T-cell (primary cell): ENCODE results near the gene ITPK1. TPM values are rescaled to one million over a fixed set of nuclear protein-coding genes. Genes with fewer than 3 reads are reported as not detected.

Experiments used
- ATAC-seq, 4 experiments: fragments of 200-7000 bp in 3 of 4; fragments of 150-1000 bp in 1 of 4; cut with Tn5 transposase; replicated peaks in 1 of 4; 1 replicate in 3 of 4; 2 replicates in 1 of 4; pipeline ENCODE4 v1.10.0; 2021; ENCODE audit warnings: moderate library complexity in 3 of 4, mild to moderate bottlenecking in 2 of 4, moderate number of reproducible peaks in 1 of 4
- CTCF ChIA-PET, 2 donors: fragments of 300-600 bp; sonication (Branson Sonifier 250); formaldehyde crosslinking; loops; one replicate each; lab custom pipeline; 2022; ENCODE audit warnings: antibody characterized with exemption in 2 of 2; lab: Charles Lee
- POLR2A ChIA-PET, 2 donors: fragments of 300-600 bp; sonication (Branson Sonifier 250); formaldehyde crosslinking; loops; one replicate each; lab custom pipeline; 2022; ENCODE audit warnings: antibody characterized with exemption in 2 of 2; lab: Charles Lee
- DNase-seq, 35 experiments: peaks; one replicate each; pipeline versions ENCODE4 v3.0.0 to v3.0.0-alpha.2; 2013 to 2023
- H3K27ac ChIP-seq: one replicate; pipeline ENCODE4 v1.5.1; 2013; ENCODE audit warnings: low read length
- H3K27me3 ChIP-seq, 2 experiments: replicated peaks in 1 of 2; 1 replicate in 1 of 2; 2 replicates in 1 of 2; pipeline versions ENCODE4 v1.6.1 to v1.7.0; 2013; ENCODE audit warnings: low read length in 1 of 2, mixed read lengths in 1 of 2; ENCODE audit not compliant: control insufficient read depth in 2 of 2, insufficient read depth in 2 of 2; ENCODE audit errors: extremely low read depth in 1 of 2
- H3K36me3 ChIP-seq, 2 donors: 1 replicate in 1 of 2; 2 replicates in 1 of 2; pipeline versions ENCODE4 v1.6.1 to v1.7.0; 2013; ENCODE audit warnings: low read length in 1 of 2; ENCODE audit not compliant: control insufficient read depth in 2 of 2, insufficient read depth in 1 of 2; ENCODE audit errors: extremely low read depth in 1 of 2
- H3K4me1 ChIP-seq, 2 experiments: 1 replicate in 1 of 2; 2 replicates in 1 of 2; pipeline versions ENCODE4 v1.6.1 to v1.7.0; 2013; ENCODE audit warnings: low read length in 2 of 2, mixed read lengths in 1 of 2; ENCODE audit not compliant: insufficient read depth in 2 of 2, control insufficient read depth in 1 of 2; ENCODE audit errors: extremely low read depth in 1 of 2
- H3K4me3 ChIP-seq, 2 donors: 1 replicate in 1 of 2; 2 replicates in 1 of 2; pipeline versions ENCODE4 v1.5.1 to v1.7.0; 2013; ENCODE audit warnings: mild to moderate bottlenecking in 2 of 2, low read length in 1 of 2, moderate library complexity in 1 of 2; ENCODE audit not compliant: control insufficient read depth in 1 of 2; ENCODE audit errors: extremely low read depth in 1 of 2
- H3K9me3 ChIP-seq: 2 replicates; pipeline ENCODE4 v1.7.0; 2013
- H3K27ac Mint-ChIP-seq, 2 donors: one replicate each; pipeline ENCODE4 v1.8.0; 2020 to 2021; ENCODE audit warnings: mild to moderate bottlenecking in 2 of 2, mixed read lengths in 2 of 2
- H3K27me3 Mint-ChIP-seq, 2 donors: one replicate each; pipeline ENCODE4 v1.8.0; 2021 to 2022; ENCODE audit warnings: mixed read lengths in 2 of 2
- H3K36me3 Mint-ChIP-seq: one replicate; pipeline ENCODE4 v1.8.0; 2021; ENCODE audit warnings: mixed read lengths
- H3K4me1 Mint-ChIP-seq, 3 donors: one replicate each; pipeline ENCODE4 v1.8.0; 2020 to 2022; ENCODE audit warnings: mixed read lengths in 3 of 3, mild to moderate bottlenecking in 1 of 3
- H3K4me3 Mint-ChIP-seq, 3 donors: one replicate each; pipeline ENCODE4 v1.8.0; 2020 to 2022; ENCODE audit warnings: mild to moderate bottlenecking in 3 of 3, mixed read lengths in 3 of 3, moderate library complexity in 3 of 3
- H3K9me3 Mint-ChIP-seq, 3 donors: one replicate each; pipeline ENCODE4 v1.8.0; 2020 to 2022; ENCODE audit warnings: mixed read lengths in 3 of 3
- WGBS: methylation state at CpG from one replicate; pipeline ENCODE4 v1.1.5; 2013; ENCODE audit warnings: missing lambda C conversion rate; ENCODE audit not compliant: insufficient coverage; 5-methylcytosine and 5-hydroxymethylcytosine counted together
- total RNA-seq, 35 experiments: library from RNA in 6 of 35; stranded (reverse) in 6 of 35; fragments of 120-200 nt in 1 of 35; gene quantifications; one replicate each; pipeline versions ENCODE4 v1.2.1 to v1.2.4 and lab custom pipeline; 2013 to 2026

Gene ITPK1
- total RNA-seq, 5 donors from 2014 or later (not counting 1 experiment from before 2014, with no cell fraction given): 28.0 to 43.0 (median 39.5) TPM

GRCh38 chr14:93156693-93157369, 41.1 kb upstream of the ITPK1 start:
- no peak for DNase-seq
- Histone ChIP-seq H3K9me3 (no peaks in the 10 kb centered on the region), H3K4me3 (no peak overlapping the region), H3K4me1 (no peaks in the 10 kb centered on the region), H3K36me3 (no peaks in the 10 kb centered on the region), H3K27ac (no peak overlapping the region), H3K27me3 (no peaks in the 10 kb centered on the region)
- H3K27ac Mint-ChIP-seq: no peak overlapping the region
- H3K4me1 Mint-ChIP-seq: no peaks in the 10 kb centered on the region
- ChIA-PET CTCF (no interaction called here), POLR2A (no interaction called here)
- WGBS: 69% methylated on average over 4 of the region's 8 CpGs
- ATAC-seq: no peak
- H3K27me3 Mint-ChIP-seq: no peaks in the 10 kb centered on the region
- H3K9me3 Mint-ChIP-seq: no peaks in the 10 kb centered on the region
- H3K4me3 Mint-ChIP-seq: no peak overlapping the region
- H3K36me3 Mint-ChIP-seq: no peaks in the 10 kb centered on the region

GRCh38 chr14:93155667-93156066, 39.9 kb upstream of the ITPK1 start:
- no peak overlapping the region for H3K4me3 ChIP-seq
- no peak for ATAC-seq
- ChIA-PET POLR2A (interaction anchor here (0.6 to 0.7 kb wide), 2 partner anchors 11 to 722 kb away, joined by 3 read pairs; no protein-coding TSS in a partner anchor), CTCF (interaction anchor here in 1 of 2 donors (0.6 kb wide), 1 partner anchor 206 kb away, joined by 3 read pairs; no protein-coding TSS in a partner anchor)
- no peaks in the 10 kb centered on the region for H3K9me3 ChIP-seq
- Mint-ChIP-seq H3K27me3 (no peaks in the 10 kb centered on the region), H3K36me3 (no peaks in the 10 kb centered on the region), H3K9me3 (no peaks in the 10 kb centered on the region), H3K27ac (no peak overlapping the region), H3K4me3 (no peak overlapping the region), H3K4me1 (peaks cover 0 to 1% (median 0%) of the 10 kb centered on the region in 3 donors)
- H3K36me3 ChIP-seq: no peaks in the 10 kb centered on the region
- no peaks in the 10 kb centered on the region for H3K27me3 ChIP-seq
- no peak overlapping the region for H3K27ac ChIP-seq
- no peaks in the 10 kb centered on the region for H3K4me1 ChIP-seq
- WGBS: no CpG with 5 or more reads among the region's 2 CpGs
- DNase-seq: no peak

- Mint-ChIP-seq H3K36me3 (no peaks in the 10 kb centered on the region), H3K4me3 (no peak overlapping the region), H3K27me3 (peaks cover 0 to 4% of the 10 kb centered on the region in 2 donors), H3K9me3 (no peaks in the 10 kb centered on the region), H3K4me1 (peaks cover 0 to 1% (median 0%) of the 10 kb centered on the region in 3 donors), H3K27ac (no peak overlapping the region)
- peaks cover 0 to 5% of the 10 kb centered on the region in 2 experiments for H3K27me3 ChIP-seq
- POLR2A ChIA-PET: no interaction called here
- DNase-seq (no peak), ATAC-seq (no peak)
- no peak overlapping the region for H3K4me3 ChIP-seq
- H3K4me1 ChIP-seq: no peaks in the 10 kb centered on the region
- CTCF ChIA-PET: no interaction called here
- WGBS: 76% methylated on average over 4 of the region's 7 CpGs
- H3K36me3 ChIP-seq: no peaks in the 10 kb centered on the region
- H3K9me3 ChIP-seq: no peaks in the 10 kb centered on the region
- H3K27ac ChIP-seq: no peak overlapping the region
Observed at GRCh38 chr14:93153121-93153520, 37.4 kb upstream of the ITPK1 start.

GRCh38 chr14:93150227-93151208, 34.8 kb upstream of the ITPK1 start:
- H3K27me3 Mint-ChIP-seq: peaks cover 0 to 4% of the 10 kb centered on the region in 2 donors
- H3K27ac Mint-ChIP-seq: no peak overlapping the region
- H3K4me1 Mint-ChIP-seq: peaks cover 0 to 1% (median 0%) of the 10 kb centered on the region in 3 donors
- no peak for DNase-seq
- no peaks in the 10 kb centered on the region for H3K9me3 Mint-ChIP-seq
- POLR2A ChIA-PET: no interaction called here
- H3K27ac ChIP-seq: no peak overlapping the region
- CTCF ChIA-PET: interaction anchor here in 1 of 2 donors (1.0 kb wide), 1 partner anchor 37 kb away, joined by 3 read pairs; no protein-coding TSS in a partner anchor
- H3K27me3 ChIP-seq: peaks cover 0 to 7% of the 10 kb centered on the region in 2 experiments
- H3K36me3 ChIP-seq: no peaks in the 10 kb centered on the region
- H3K4me1 ChIP-seq: no peaks in the 10 kb centered on the region
- no peaks in the 10 kb centered on the region for H3K36me3 Mint-ChIP-seq
- ATAC-seq: no peak
- no peak overlapping the region for H3K4me3 Mint-ChIP-seq
- H3K9me3 ChIP-seq: no peaks in the 10 kb centered on the region
- H3K4me3 ChIP-seq: no peak overlapping the region
- 64% methylated on average over 12 of the region's 16 CpGs for WGBS

- Mint-ChIP-seq H3K4me3 (no peak overlapping the region), H3K27ac (no peak overlapping the region), H3K4me1 (peaks cover 0 to 1% (median 0%) of the 10 kb centered on the region in 3 donors), H3K27me3 (peaks cover 0 to 4% of the 10 kb centered on the region in 2 donors), H3K9me3 (no peaks in the 10 kb centered on the region), H3K36me3 (no peaks in the 10 kb centered on the region)
- Histone ChIP-seq H3K9me3 (no peaks in the 10 kb centered on the region), H3K4me3 (no peak overlapping the region), H3K27me3 (peaks cover 0 to 13% of the 10 kb centered on the region in 2 experiments), H3K4me1 (no peaks in the 10 kb centered on the region), H3K27ac (no peak overlapping the region), H3K36me3 (no peaks in the 10 kb centered on the region)
- ATAC-seq (no peak), DNase-seq (no peak)
- POLR2A ChIA-PET: no interaction called here
- WGBS: 92% methylated on average over 7 of the region's 8 CpGs
- CTCF ChIA-PET: no interaction called here
Observed at GRCh38 chr14:93148979-93149378, 33.3 kb upstream of the ITPK1 start.

- Histone ChIP-seq H3K9me3 (no peaks in the 10 kb centered on the region), H3K27me3 (peaks cover 0 to 16% of the 10 kb centered on the region in 2 experiments), H3K36me3 (no peaks in the 10 kb centered on the region), H3K4me1 (no peaks in the 10 kb centered on the region), H3K4me3 (no peak overlapping the region), H3K27ac (no peak overlapping the region)
- ChIA-PET CTCF (interaction anchor here (0.6 to 1.4 kb wide), 3 partner anchors 12 to 33 kb away, joined by 3 to 4 read pairs (median 4); no protein-coding TSS in a partner anchor), POLR2A (no interaction called here)
- Mint-ChIP-seq H3K36me3 (no peaks in the 10 kb centered on the region), H3K27me3 (peaks cover 0 to 4% of the 10 kb centered on the region in 2 donors), H3K9me3 (no peaks in the 10 kb centered on the region), H3K4me1 (peaks cover 0 to 1% (median 0%) of the 10 kb centered on the region in 3 donors), H3K4me3 (no peak overlapping the region), H3K27ac (no peak overlapping the region)
- ATAC-seq: no peak
- no peak for DNase-seq
- 66% methylated on average over 6 of the region's 9 CpGs for WGBS
Observed at GRCh38 chr14:93146119-93146518, 30.4 kb upstream of the ITPK1 start.
